ENCODE data around the gene USP31. TPM values are rescaled to one million over a fixed set of nuclear protein-coding genes. Genes with fewer than 3 reads are reported as not detected.

The USP31 gene
- total RNA-seq, 1 donor from 2014 or later, result 8.7 TPM

DNA sequence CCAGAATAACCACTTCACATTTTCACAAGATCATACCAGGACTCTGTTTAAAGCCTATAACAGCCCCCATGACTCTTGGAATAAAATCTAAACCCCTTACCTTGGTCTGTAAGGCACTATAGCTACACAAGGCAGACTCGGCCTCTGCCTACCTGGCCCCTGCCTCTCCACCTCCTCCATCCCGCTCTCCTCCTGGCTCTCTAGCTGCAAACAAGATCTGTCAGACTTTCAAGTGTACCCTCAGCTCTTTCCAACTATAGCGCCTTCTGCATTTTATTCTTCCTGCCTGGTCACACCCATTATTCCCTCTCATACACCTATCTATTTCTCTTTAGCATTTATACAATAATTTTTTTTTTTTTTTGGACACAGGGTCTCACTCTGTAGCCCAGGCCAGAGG is 8.2 kb downstream of the USP31 start:
- Mint-ChIP-seq H3K27me3 (ENCODE audit: low read depth) (no peaks in the 10 kb centered on the region), H3K4me1 (ENCODE audit: low read depth) (peaks cover 13% of the 10 kb centered on the region), H3K9me3 (ENCODE audit: low read depth) (peaks cover 12% of the 10 kb centered on the region), H3K36me3 (ENCODE audit: low read depth) (no peaks in the 10 kb centered on the region), H3K4me3 (ENCODE audit: unreplicated experiment) (no peak overlapping the region), H3K27ac (ENCODE audit: unreplicated experiment) (no peak overlapping the region)
- no peak for DNase-seq (ENCODE audit: low spot score)
- TF ChIP-seq, protein P1, sequence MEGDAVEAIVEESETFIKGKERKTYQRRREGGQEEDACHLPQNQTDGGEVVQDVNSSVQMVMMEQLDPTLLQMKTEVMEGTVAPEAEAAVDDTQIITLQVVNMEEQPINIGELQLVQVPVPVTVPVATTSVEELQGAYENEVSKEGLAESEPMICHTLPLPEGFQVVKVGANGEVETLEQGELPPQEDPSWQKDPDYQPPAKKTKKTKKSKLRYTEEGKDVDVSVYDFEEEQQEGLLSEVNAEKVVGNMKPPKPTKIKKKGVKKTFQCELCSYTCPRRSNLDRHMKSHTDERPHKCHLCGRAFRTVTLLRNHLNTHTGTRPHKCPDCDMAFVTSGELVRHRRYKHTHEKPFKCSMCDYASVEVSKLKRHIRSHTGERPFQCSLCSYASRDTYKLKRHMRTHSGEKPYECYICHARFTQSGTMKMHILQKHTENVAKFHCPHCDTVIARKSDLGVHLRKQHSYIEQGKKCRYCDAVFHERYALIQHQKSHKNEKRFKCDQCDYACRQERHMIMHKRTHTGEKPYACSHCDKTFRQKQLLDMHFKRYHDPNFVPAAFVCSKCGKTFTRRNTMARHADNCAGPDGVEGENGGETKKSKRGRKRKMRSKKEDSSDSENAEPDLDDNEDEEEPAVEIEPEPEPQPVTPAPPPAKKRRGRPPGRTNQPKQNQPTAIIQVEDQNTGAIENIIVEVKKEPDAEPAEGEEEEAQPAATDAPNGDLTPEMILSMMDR (IDR thresholded peaks at IDR 0.05), result no peak

DNA sequence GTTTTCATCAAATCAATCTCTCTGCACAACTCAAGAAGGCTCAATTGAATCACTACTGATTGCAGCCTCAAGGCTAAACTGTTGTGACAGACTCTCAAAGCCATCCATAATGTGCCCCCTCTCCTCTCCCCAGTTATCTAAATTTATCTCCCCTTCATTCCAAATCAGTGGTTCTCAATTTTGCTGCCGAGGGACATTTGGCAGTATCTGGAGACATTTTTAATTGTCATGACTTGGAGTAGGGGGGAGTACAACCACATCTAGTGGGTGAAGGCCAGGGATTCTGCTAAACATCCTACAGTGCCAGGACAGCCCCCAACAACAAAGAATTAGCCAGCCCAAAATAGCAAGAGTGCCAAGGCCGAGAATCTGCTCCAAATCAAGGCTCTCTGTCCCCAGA is 9.1 kb downstream of the USP31 start:
- H3K36me3 Mint-ChIP-seq (ENCODE audit: low read depth), result no peaks in the 10 kb centered on the region
- peaks cover 4% of the 10 kb centered on the region for H3K4me1 Mint-ChIP-seq (ENCODE audit: low read depth)
- TF ChIP-seq, protein P1 (IDR thresholded peaks at IDR 0.05), result no peak
- no peak for DNase-seq (ENCODE audit: low spot score)
- no peak overlapping the region for H3K4me3 Mint-ChIP-seq (ENCODE audit: unreplicated experiment)
- H3K9me3 Mint-ChIP-seq (ENCODE audit: low read depth), result peaks cover 17% of the 10 kb centered on the region
- H3K27ac Mint-ChIP-seq (ENCODE audit: unreplicated experiment), result no peak overlapping the region
- H3K27me3 Mint-ChIP-seq (ENCODE audit: low read depth), result no peaks in the 10 kb centered on the region

DNA sequence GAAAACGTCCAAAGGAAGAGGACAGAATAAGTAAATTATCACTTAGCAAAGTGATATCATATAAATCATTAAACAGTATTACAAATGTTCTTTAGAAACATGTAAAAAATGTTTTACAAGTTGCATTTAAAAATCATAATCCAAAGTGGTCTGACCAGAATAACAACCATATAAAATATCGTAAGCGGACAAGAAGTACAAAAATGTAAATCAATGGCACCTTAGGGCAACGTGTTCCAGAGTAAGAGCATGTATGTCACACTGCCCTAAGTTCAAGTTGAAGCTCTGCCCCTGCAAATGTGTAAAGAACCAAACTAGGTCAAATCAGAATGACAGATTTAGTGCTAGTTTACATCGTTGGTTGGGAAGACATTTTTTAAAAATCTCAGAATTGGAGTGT is 11.4 kb downstream of the USP31 start:
- Mint-ChIP-seq H3K4me3 (ENCODE audit: unreplicated experiment) (no peak overlapping the region), H3K27ac (ENCODE audit: unreplicated experiment) (no peak overlapping the region), H3K9me3 (ENCODE audit: low read depth) (peaks cover 17% of the 10 kb centered on the region), H3K4me1 (ENCODE audit: low read depth) (peaks cover 7% of the 10 kb centered on the region), H3K36me3 (ENCODE audit: low read depth) (no peaks in the 10 kb centered on the region), H3K27me3 (ENCODE audit: low read depth) (no peaks in the 10 kb centered on the region)
- TF ChIP-seq, protein P1 (IDR thresholded peaks at IDR 0.05), result no peak
- no peak for DNase-seq (ENCODE audit: low spot score)

DNA sequence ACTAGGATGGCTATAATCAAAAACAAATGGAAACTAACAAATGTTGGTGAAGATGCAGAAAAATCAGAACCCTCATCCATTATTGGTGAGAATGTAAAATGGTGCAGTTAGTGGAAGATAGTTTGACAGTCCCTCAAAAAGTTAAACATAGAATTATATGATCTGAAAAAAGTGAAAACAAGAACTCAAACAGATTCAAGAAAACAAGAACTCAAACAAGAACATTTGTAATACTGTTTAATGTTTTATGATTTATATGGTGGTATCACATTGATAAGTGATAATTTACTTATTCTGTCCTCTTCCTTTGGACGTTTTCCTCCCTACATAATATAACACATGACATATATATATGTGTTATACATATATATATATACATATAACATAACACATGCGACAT is 12.0 kb downstream of the USP31 start:
- H3K36me3 Mint-ChIP-seq (ENCODE audit: low read depth), result no peaks in the 10 kb centered on the region
- no peak overlapping the region for H3K27ac Mint-ChIP-seq (ENCODE audit: unreplicated experiment)
- TF ChIP-seq, protein P1 (IDR thresholded peaks at IDR 0.05), result no peak
- DNase-seq (ENCODE audit: low spot score), result no peak
- no peak overlapping the region for H3K4me3 Mint-ChIP-seq (ENCODE audit: unreplicated experiment)
- peaks cover 9% of the 10 kb centered on the region for H3K4me1 Mint-ChIP-seq (ENCODE audit: low read depth)
- H3K9me3 Mint-ChIP-seq (ENCODE audit: low read depth), result peaks cover 17% of the 10 kb centered on the region
- H3K27me3 Mint-ChIP-seq (ENCODE audit: low read depth), result no peaks in the 10 kb centered on the region

DNA sequence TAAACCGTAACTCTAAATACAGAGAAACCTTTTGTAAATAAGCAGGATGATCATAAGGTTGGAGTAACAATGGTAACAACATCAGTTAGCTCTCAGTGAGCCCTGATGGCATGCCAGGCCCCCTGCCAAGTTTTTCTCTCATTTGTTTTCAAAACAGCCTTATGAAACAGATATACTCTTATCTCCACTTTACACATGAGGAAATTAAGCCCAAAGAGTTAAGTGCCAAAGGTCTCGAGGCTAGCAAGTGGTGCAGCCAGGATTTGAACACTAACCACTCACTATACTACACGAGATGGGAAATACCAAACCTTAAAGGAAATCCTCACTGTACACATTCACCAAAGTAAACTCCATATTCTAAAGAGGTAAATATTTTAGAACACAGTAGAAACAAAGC is 15.0 kb downstream of the USP31 start:
- H3K36me3 Mint-ChIP-seq (ENCODE audit: low read depth), result no peaks in the 10 kb centered on the region
- peaks cover 26% of the 10 kb centered on the region for H3K4me1 Mint-ChIP-seq (ENCODE audit: low read depth)
- H3K4me3 Mint-ChIP-seq (ENCODE audit: unreplicated experiment), result no peak overlapping the region
- H3K9me3 Mint-ChIP-seq (ENCODE audit: low read depth), result peaks cover 17% of the 10 kb centered on the region
- H3K27ac Mint-ChIP-seq (ENCODE audit: unreplicated experiment), result no peak overlapping the region
- H3K27me3 Mint-ChIP-seq (ENCODE audit: low read depth), result no peaks in the 10 kb centered on the region
- DNase-seq (ENCODE audit: low spot score), result no peak
- TF ChIP-seq, protein P1 (IDR thresholded peaks at IDR 0.05), result no peak
